AG09319 (cell line): Measurements from ENCODE around the gene PIM2.
A peak's percentile ranks its signal among the peaks of the same experiment; 100 is the strongest.

Experiments
- DNase-seq: peaks from one replicate; pipeline ENCODE4 v3.0.0-alpha.2; 2010; ENCODE audit warnings: low read depth; ENCODE audit errors: extremely low read depth
- TF ChIP-seq, protein P1 (sequence below): IDR thresholded peaks from 2 replicates; pipeline ENCODE4 v1.5.1; 2011; ENCODE audit warnings: low read depth, mild to moderate bottlenecking, inconsistent platforms, low read length, moderate library complexity

The PIM2 gene

DNA sequence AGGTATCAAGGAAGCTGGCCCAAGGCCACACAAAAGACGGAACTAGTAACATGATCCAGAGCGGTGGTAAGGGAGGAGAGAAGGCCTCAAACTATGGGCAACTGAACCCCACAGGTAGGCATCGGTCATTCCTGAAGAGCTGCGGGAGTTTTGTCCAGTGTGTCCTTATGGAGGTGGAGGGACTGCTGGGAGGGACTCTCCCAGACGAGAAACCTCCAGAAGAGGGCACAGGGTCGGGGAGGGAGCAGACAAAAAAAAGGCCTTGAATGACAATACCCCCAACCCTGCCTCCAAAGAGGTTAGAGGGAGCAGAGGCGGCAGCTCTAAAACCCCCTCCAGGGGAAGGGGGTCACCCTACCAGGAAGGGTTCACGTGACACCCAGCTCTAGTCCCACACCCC, 14.6 kb downstream of the PIM2 start:
- no peak for DNase-seq

DNA sequence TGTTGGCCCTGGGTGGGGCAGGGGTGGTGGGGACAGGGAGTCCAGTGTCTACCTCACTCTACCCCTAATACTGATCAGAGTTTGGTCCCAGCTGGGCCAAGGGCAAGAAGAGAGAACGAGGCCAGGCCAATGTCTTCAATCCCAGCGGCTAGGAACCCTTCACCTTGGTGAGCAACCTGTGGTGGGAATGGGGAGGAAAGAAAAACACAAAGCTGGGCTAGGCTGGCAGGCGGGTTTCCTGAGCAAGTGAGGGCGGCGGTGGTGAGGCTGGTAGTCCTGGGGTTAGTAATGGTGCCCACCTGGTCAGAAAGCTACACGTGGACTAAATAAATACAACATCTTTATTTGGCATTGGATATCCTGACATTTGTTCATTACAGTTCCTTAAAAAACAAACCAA, 15.5 kb downstream of the PIM2 start:
- DNase-seq = no peak
- TF ChIP-seq, protein P1, sequence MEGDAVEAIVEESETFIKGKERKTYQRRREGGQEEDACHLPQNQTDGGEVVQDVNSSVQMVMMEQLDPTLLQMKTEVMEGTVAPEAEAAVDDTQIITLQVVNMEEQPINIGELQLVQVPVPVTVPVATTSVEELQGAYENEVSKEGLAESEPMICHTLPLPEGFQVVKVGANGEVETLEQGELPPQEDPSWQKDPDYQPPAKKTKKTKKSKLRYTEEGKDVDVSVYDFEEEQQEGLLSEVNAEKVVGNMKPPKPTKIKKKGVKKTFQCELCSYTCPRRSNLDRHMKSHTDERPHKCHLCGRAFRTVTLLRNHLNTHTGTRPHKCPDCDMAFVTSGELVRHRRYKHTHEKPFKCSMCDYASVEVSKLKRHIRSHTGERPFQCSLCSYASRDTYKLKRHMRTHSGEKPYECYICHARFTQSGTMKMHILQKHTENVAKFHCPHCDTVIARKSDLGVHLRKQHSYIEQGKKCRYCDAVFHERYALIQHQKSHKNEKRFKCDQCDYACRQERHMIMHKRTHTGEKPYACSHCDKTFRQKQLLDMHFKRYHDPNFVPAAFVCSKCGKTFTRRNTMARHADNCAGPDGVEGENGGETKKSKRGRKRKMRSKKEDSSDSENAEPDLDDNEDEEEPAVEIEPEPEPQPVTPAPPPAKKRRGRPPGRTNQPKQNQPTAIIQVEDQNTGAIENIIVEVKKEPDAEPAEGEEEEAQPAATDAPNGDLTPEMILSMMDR = no peak

More for the DNA sequence above, 14.6 kb downstream of the PIM2 start:
- TF ChIP-seq, protein P1 = no peak

DNA sequence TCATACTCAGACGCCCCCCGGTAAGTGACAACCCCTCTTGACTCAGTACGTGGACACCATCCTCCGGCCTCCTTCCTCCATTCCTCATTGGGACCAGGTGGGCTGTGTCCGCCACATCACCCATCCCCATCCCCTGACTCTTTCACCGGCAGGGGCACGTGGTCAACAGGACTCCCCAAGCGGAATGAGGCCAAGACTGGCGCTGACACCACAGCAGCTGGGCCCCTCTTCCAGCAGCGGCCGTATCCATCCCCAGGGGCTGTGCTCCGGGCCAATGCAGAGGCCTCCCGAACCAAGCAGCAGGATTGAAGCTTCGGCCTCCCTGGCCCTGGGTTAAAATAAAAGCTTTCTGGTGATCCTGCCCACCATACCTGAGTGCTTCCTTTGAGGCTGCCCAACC, 16.0 kb downstream of the PIM2 start:
- DNase-seq = no peak
- TF ChIP-seq, protein P1 = no peak

DNA sequence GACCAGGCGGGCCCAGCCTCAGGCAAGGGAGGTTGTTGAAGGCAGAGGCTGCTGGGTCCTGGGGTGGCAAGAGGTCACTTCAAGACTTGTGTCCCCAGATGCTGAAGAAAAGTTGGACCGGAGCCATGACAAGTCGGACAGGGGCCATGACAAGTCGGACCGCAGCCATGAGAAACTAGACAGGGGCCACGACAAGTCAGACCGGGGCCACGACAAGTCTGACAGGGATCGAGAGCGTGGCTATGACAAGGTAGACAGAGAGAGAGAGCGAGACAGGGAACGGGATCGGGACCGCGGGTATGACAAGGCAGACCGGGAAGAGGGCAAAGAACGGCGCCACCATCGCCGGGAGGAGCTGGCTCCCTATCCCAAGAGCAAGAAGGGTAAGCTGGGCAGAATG, 16.7 kb downstream of the PIM2 start:
- DNase-seq = no peak
- TF ChIP-seq, protein P1 = no peak

DNA sequence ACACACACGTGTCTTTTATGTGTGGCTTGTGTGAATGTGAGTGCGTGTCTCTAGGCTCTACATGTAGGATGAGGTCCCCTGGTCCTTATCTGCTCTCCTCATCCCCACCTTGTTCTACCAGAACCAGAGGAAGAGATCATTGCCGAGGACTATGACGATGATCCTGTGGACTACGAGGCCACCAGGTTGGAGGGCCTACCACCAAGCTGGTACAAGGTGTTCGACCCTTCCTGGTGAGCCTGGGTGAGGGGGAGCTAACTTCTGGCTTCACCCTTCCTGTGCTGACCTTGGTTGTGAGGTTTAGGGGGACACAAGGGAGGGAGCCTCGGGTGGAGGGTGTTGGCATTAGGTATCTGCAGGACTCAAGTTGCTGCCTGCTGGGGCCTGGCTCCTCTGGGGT, 17.8 kb downstream of the PIM2 start:
- DNase-seq = no peak
- TF ChIP-seq, protein P1 = no peak

- no peak for DNase-seq
- TF ChIP-seq, protein P1 = no peak
Measured at GRCh38 chrX:48899078-48899410, 19.8 kb downstream of the PIM2 start.

- TF ChIP-seq, protein P1 = no peak
- DNase-seq = peak; percentile 86
Measured at GRCh38 chrX:48897625-48898306, 21.1 kb downstream of the PIM2 start, which contains the start of the genes PQBP1 and TIMM17B. Gene PQBP1, plus strand, starts transcription at chrX:48897930. Its CDS starts 580 bp downstream, at chrX:48898510. Gene TIMM17B, minus strand, starts transcription at chrX:48897768. Its CDS starts 19 bp downstream, at chrX:48897749.
